ENCODE data around the gene UQCC2. TPM values are rescaled to one million over a fixed set of nuclear protein-coding genes. Genes with fewer than 3 reads are reported as not detected.

The UQCC2 gene
- total RNA-seq, 2 experiments from 2014 or later: 70.7 to 75.3 TPM

DNA sequence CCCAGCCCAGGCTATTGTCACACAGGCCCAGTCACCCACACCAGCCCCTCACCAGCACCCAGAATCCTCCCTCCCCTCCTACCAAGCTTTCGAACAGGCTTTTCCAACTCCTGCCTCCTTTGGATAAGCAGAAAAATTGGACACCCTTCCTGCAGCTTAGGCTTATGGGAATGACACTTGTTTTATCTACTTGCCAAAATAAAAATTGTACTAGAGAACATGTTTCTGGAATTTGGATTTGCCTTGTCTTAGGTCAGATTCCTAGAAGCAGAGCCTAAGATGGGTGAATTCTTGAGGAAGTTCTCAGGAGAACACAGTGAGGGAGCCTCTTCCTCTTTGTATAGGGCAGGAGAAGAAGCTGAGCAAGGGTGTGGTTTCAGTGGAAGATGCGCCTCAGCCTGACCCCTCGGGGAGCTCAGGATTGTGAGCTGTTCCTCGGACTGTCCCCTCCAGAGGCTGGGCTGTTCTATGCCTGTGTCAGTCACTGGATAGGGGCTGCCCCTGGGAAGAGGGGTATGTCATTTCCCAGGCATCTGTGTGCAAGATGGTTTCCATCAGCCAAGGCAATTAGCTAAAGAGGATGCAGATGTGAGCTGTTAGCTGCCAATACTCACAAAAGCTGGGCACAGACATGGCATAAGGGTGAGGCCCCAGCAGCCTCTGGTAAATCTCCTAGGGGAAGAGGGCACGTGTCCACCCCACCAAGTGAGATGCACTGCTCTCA is 56.5 kb downstream of the UQCC2 start:
- ChIA-PET CTCF (interaction anchor here (0.6 to 1.0 kb wide), 3 partner anchors 48 to 65 kb away, joined by 3 to 4 read pairs (median 3); partner anchors contain the start of gene UQCC2), POLR2A (interaction anchor here (1.2 to 1.8 kb wide), 3 partner anchors 14 to 34 kb away, joined by 3 to 7 read pairs (median 3); partner anchors contain the start of gene ITPR3)
- H3K9me3 Mint-ChIP-seq: no peaks in the 10 kb centered on the region
- no peak for DNase-seq
- H3K36me3 Mint-ChIP-seq (ENCODE audit: low read depth): peaks cover 22% of the 10 kb centered on the region
- peak overlapping the region; percentile 5 for H3K27ac Mint-ChIP-seq
- H3K4me1 Mint-ChIP-seq: peaks cover 9% of the 10 kb centered on the region
- no peaks in the 10 kb centered on the region for H3K27me3 Mint-ChIP-seq
- no peak overlapping the region for H3K4me3 Mint-ChIP-seq

DNA sequence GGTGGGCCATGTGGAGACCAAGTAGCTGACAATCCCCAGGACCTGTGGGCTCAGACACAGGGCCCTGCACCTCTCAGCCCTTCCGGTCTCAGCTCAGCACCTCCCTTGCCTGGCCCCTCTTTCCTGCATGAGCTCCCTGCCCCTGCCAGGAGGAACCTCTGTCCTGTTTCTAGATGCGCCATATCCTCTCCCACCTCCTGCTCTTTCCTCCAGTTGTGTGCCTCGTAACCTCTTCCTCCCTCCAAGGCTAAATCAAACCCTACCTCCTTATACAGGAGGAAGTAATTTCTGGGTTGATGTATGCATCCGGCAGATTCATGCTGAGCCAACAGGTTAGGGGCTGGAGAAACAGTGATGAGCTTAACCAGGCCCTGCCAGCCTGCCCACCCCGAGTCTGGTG is 59.5 kb downstream of the UQCC2 start:
- ChIA-PET CTCF (interaction anchor here (1.0 to 1.2 kb wide), 3 partner anchors 45 to 66 kb away, joined by 3 to 4 read pairs (median 3); no protein-coding TSS in a partner anchor), POLR2A (interaction anchor here (0.8 kb wide), 1 partner anchor 31 kb away, joined by 3 read pairs; no protein-coding TSS in a partner anchor)
- Mint-ChIP-seq H3K9me3 (no peaks in the 10 kb centered on the region), H3K27me3 (no peaks in the 10 kb centered on the region), H3K4me3 (no peak overlapping the region), H3K4me1 (peaks cover 17% of the 10 kb centered on the region), H3K36me3 (ENCODE audit: low read depth) (peaks cover 21% of the 10 kb centered on the region), H3K27ac (no peak overlapping the region)
- no peak for DNase-seq

DNA sequence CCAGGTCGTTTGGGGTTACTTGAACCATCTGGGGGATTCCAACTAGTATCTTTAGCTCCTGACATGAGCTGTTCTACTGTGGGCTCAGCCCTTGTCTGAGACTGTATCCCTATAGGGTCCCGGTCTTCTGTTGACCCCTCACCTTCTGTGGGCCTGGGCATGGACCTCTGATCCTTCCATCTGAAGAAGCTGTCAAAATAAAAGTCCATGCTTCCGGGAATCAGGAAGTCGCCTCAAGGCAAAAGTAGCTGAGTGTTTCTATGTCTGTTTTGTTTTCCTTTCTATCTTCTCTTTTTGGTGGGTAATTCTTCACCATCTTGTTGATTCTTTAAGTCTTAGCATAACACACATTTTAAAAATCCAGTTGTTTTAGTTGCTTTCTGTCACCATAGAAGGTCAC is 60.1 kb downstream of the UQCC2 start:
- no peaks in the 10 kb centered on the region for H3K27me3 Mint-ChIP-seq
- no peaks in the 10 kb centered on the region for H3K9me3 Mint-ChIP-seq
- H3K36me3 Mint-ChIP-seq (ENCODE audit: low read depth): peaks cover 21% of the 10 kb centered on the region
- ChIA-PET POLR2A (interaction anchor here (0.8 kb wide), 1 partner anchor 32 kb away, joined by 3 read pairs; no protein-coding TSS in a partner anchor), CTCF (interaction anchor here (1.2 kb wide), 1 partner anchor 44 kb away, joined by 3 read pairs; no protein-coding TSS in a partner anchor)
- H3K4me1 Mint-ChIP-seq: peaks cover 18% of the 10 kb centered on the region
- no peak overlapping the region for H3K4me3 Mint-ChIP-seq
- H3K27ac Mint-ChIP-seq: no peak overlapping the region
- DNase-seq: no peak

Other genes with a start within 250 kb of the UQCC2 start
- gene BAK1, start 131.4 kb downstream of the UQCC2 start, total RNA-seq: 100 to 1,000 TPM in 1 of 2 experiments, 10 to 100 TPM in 1; 97.9 to 100 TPM
- 10 to 100 TPM; 54.2 to 55.1 TPM for gene ITPR3, start 90.4 kb downstream of the UQCC2 start, total RNA-seq
- gene IP6K3, start 35.2 kb upstream of the UQCC2 start, total RNA-seq: not detected
- 10 to 100 TPM; 70.6 to 76.1 TPM for gene LEMD2, start 77.4 kb upstream of the UQCC2 start, total RNA-seq
- not detected for gene MLN, start 92.3 kb upstream of the UQCC2 start, total RNA-seq

Measured in activated CD4-positive, alpha-beta memory T cell treated with anti-CD3 and anti-CD28 coated beads, Interleukin-2, amount 10 ng/mL, durations not matched to agents 7 days and 5 days (primary cell).